ENCODE results near the gene ERI3. TPM values are rescaled to one million over a fixed set of nuclear protein-coding genes. Genes with fewer than 3 reads are reported as not detected.
A peak's percentile ranks its signal among the peaks of the same experiment; 100 is the strongest.

ERI3 gene
- total RNA-seq, 1 experiment from 2014 or later, result 74.2 TPM

DNA sequence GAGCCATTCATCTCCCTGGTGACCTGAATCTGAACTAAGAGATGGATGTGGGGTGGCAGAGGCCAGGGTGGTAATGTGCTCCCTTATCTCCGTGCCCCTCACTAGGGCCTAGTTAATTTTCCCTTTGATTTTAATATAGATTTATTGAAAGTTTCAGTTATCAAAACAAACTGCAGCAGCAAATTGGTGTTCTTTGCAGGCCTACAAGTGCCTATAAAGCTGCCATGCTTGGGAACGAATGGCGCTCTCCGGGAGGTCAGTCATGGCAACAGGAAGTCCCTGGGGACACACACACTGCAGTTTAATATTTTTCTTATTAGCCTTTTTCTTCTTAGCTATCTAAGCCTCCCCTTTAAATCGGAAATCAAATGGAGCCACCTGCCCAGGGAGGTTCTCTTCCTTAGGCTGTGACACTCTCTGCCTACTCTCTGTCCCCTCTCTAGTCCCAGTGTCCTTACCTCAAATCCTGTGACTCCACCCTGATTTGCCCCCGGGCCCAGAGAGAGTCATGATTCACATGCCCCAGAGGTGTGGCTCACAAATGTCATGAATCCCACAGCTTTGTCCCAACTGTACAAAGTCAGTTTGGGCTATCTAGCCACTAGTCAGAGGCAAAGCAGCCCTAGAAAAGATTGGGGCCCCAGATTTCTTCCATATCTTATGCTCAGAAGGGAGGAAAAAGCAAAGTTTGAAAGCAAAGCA, 4.3 kb upstream of the ERI3 start:
- H3K9me3 ChIP-seq (ENCODE audit: control insufficient read depth in 1 of 2, insufficient read depth in 1 of 2, low read depth in 1 of 2, low read length in 2 of 2), result no peaks in the 10 kb centered on the region
- no TSS peak for BruUV-seq (replicated peaks)
- H3K36me3 ChIP-seq (ENCODE audit: control insufficient read depth in 1 of 2, insufficient read depth in 2 of 2, low read length in 2 of 2), result no peaks in the 10 kb centered on the region
- peaks cover 5% of the 10 kb centered on the region for H3K79me2 ChIP-seq (ENCODE audit: insufficient read depth, low read length)
- ChIA-PET RAD21 (ENCODE audit: low non-redundant PET in 1 of 2, low total read pairs in 2 of 2, uncharacterized antibody in 2 of 2, unreplicated experiment in 2 of 2) (no interaction called here), POLR2A (no interaction called here), CTCF (interaction anchor here (0.8 kb wide), 1 partner anchor 19 kb away, joined by 3 read pairs; no protein-coding TSS in a partner anchor)
- H3K4me1 ChIP-seq (ENCODE audit: control insufficient read depth in 1 of 2, insufficient read depth in 2 of 2, low read length in 2 of 2), result peaks cover 0 to 20% of the 10 kb centered on the region in 2 experiments; a peak in 3 of 4 replicates
- no peak overlapping the region for H3K4me3 ChIP-seq (replicated peaks in 1 of 2; ENCODE audit: low read depth in 1 of 2, low read length in 2 of 2)
- intact Hi-C loops (cut with micrococcal nuclease), result no loop called here
- no peak overlapping the region for H3K9ac ChIP-seq (ENCODE audit: low read length)
- no peak for TF ChIP-seq ATF3 (IDR thresholded peaks at IDR 0.05)
- TF ChIP-seq YY1 (IDR thresholded peaks at IDR 0.05; ENCODE audit: extremely low read depth, insufficient replicate concordance, low read depth, low read length), result no peak
- no peak for TF ChIP-seq JUND (IDR thresholded peaks at IDR 0.05)
- TF ChIP-seq ELF1 (IDR thresholded peaks at IDR 0.05; ENCODE audit: borderline replicate concordance, low read depth), result no peak
- H2AFZ ChIP-seq (ENCODE audit: low read depth, low read length, poor library complexity, severe bottlenecking), result peak overlapping the region; percentile 71
- DNase-seq (ENCODE audit: low read depth, low spot score) (no peak), ATAC-seq (no peak)
- no peaks in the 10 kb centered on the region for H3K9me2 ChIP-seq (ENCODE audit: insufficient read depth)
- no peaks in the 10 kb centered on the region for H4K20me1 ChIP-seq (ENCODE audit: insufficient read depth)
- no peaks in the 10 kb centered on the region for H3K27me3 ChIP-seq (ENCODE audit: insufficient read depth, low read length)
- no peak overlapping the region for H3K27ac ChIP-seq (ENCODE audit: low read depth, low read length)
- H3K4me2 ChIP-seq (ENCODE audit: low read length), result peak overlapping the region; percentile 47

DNA sequence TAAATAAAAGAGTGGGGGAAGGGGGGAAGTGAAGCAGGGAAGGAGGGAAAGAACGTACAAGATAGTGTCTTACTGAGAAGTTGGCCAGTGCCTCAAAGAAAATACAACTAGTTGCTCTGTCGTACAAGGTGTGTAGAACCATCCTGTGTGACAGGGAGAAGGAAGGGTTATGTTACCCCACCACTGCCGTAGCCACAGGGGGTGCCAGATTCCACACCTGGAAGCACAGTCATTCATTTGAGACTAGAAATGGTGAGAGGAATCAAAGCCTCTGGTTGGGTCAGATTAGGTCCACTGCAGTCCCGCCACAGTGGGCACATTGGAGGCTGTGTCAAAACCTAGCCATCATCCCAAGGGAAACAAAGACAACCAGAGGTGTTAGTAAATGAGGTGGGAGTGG, 2.7 kb upstream of the ERI3 start:
- ChIA-PET POLR2A (no interaction called here), RAD21 (ENCODE audit: low non-redundant PET in 1 of 2, low total read pairs in 2 of 2, uncharacterized antibody in 2 of 2, unreplicated experiment in 2 of 2) (no interaction called here), CTCF (no interaction called here)
- intact Hi-C loops (cut with micrococcal nuclease), result no loop called here
- no peak overlapping the region for H3K4me2 ChIP-seq (ENCODE audit: low read length)
- no peak overlapping the region for H3K4me3 ChIP-seq (replicated peaks in 1 of 2; ENCODE audit: low read depth in 1 of 2, low read length in 2 of 2)
- DNase-seq (ENCODE audit: low read depth, low spot score), result no peak
- no peaks in the 10 kb centered on the region for H3K9me3 ChIP-seq (ENCODE audit: control insufficient read depth in 1 of 2, insufficient read depth in 1 of 2, low read depth in 1 of 2, low read length in 2 of 2)
- H3K79me2 ChIP-seq (ENCODE audit: insufficient read depth, low read length), result peaks cover 22% of the 10 kb centered on the region
- no peak for ATAC-seq
- no peaks in the 10 kb centered on the region for H3K27me3 ChIP-seq (ENCODE audit: insufficient read depth, low read length)
- no TSS peak for BruUV-seq (replicated peaks)
- H3K27ac ChIP-seq (ENCODE audit: low read depth, low read length), result no peak overlapping the region
- H3K9ac ChIP-seq (ENCODE audit: low read length), result no peak overlapping the region
- no peak overlapping the region for H2AFZ ChIP-seq (ENCODE audit: low read depth, low read length, poor library complexity, severe bottlenecking)
- H3K9me2 ChIP-seq (ENCODE audit: insufficient read depth), result no peaks in the 10 kb centered on the region
- H3K36me3 ChIP-seq (ENCODE audit: control insufficient read depth in 1 of 2, insufficient read depth in 2 of 2, low read length in 2 of 2), result no peaks in the 10 kb centered on the region
- no peaks in the 10 kb centered on the region for H4K20me1 ChIP-seq (ENCODE audit: insufficient read depth)
- peaks cover 4 to 28% of the 10 kb centered on the region in 2 experiments; a peak in 3 of 4 replicates for H3K4me1 ChIP-seq (ENCODE audit: control insufficient read depth in 1 of 2, insufficient read depth in 2 of 2, low read length in 2 of 2)
- TF ChIP-seq, protein P1, sequence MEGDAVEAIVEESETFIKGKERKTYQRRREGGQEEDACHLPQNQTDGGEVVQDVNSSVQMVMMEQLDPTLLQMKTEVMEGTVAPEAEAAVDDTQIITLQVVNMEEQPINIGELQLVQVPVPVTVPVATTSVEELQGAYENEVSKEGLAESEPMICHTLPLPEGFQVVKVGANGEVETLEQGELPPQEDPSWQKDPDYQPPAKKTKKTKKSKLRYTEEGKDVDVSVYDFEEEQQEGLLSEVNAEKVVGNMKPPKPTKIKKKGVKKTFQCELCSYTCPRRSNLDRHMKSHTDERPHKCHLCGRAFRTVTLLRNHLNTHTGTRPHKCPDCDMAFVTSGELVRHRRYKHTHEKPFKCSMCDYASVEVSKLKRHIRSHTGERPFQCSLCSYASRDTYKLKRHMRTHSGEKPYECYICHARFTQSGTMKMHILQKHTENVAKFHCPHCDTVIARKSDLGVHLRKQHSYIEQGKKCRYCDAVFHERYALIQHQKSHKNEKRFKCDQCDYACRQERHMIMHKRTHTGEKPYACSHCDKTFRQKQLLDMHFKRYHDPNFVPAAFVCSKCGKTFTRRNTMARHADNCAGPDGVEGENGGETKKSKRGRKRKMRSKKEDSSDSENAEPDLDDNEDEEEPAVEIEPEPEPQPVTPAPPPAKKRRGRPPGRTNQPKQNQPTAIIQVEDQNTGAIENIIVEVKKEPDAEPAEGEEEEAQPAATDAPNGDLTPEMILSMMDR (IDR thresholded peaks at IDR 0.05 in 2 of 3, conservative IDR thresholded peaks at IDR 0.05 in 1 of 3; ENCODE audit: borderline replicate concordance in 1 of 3, insufficient read depth in 1 of 3, low read depth in 2 of 3, low read length in 2 of 3), result no peak
- TF ChIP-seq, protein P2, sequence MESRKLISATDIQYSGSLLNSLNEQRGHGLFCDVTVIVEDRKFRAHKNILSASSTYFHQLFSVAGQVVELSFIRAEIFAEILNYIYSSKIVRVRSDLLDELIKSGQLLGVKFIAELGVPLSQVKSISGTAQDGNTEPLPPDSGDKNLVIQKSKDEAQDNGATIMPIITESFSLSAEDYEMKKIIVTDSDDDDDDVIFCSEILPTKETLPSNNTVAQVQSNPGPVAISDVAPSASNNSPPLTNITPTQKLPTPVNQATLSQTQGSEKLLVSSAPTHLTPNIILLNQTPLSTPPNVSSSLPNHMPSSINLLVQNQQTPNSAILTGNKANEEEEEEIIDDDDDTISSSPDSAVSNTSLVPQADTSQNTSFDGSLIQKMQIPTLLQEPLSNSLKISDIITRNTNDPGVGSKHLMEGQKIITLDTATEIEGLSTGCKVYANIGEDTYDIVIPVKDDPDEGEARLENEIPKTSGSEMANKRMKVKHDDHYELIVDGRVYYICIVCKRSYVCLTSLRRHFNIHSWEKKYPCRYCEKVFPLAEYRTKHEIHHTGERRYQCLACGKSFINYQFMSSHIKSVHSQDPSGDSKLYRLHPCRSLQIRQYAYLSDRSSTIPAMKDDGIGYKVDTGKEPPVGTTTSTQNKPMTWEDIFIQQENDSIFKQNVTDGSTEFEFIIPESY (IDR thresholded peaks at IDR 0.05; ENCODE audit: extremely low read depth, insufficient replicate concordance, low read length), result no peak
- no peak for TF ChIP-seq REST (IDR thresholded peaks at IDR 0.05; ENCODE audit: low read depth)
- no peak for TF ChIP-seq YY1 (IDR thresholded peaks at IDR 0.05; ENCODE audit: extremely low read depth, insufficient replicate concordance, low read depth, low read length)
- TF ChIP-seq CBX3 (IDR thresholded peaks at IDR 0.05; ENCODE audit: low read depth), result no peak
- no peak for TF ChIP-seq EGR1 (IDR thresholded peaks at IDR 0.05; ENCODE audit: low read depth)
- no peak for TF ChIP-seq ZFX (IDR thresholded peaks at IDR 0.05)
- TF ChIP-seq FOSL1 (IDR thresholded peaks at IDR 0.05; ENCODE audit: low read depth), result no peak

Measured in HCT116 (cell line).